CD4-positive, alpha-beta T cell treated with Interleukin-6 for 4 hours (primary cell): ENCODE measurements around the gene TAS1R2.
A peak's percentile ranks its signal among the peaks of the same experiment; 100 is the strongest.
"Not testable (repeated sequence)": the region's sequence is repeated elsewhere in the genome, so short reads cannot be mapped to it uniquely, and the experiment has no call there.

Source experiments
- DNase-seq: peaks from one replicate; pipeline ENCODE4 v3.0.0-alpha.2; 2020; ENCODE audit warnings: mixed read lengths

TAS1R2 gene

GRCh38 chr1:18859560-18859959 lies at the start of gene TAS1R2:
TSS of gene TAS1R2 (minus strand) at chr1:18859660. CDS start at chr1:18859660, 0 bp downstream.
- no peak for DNase-seq

DNA sequence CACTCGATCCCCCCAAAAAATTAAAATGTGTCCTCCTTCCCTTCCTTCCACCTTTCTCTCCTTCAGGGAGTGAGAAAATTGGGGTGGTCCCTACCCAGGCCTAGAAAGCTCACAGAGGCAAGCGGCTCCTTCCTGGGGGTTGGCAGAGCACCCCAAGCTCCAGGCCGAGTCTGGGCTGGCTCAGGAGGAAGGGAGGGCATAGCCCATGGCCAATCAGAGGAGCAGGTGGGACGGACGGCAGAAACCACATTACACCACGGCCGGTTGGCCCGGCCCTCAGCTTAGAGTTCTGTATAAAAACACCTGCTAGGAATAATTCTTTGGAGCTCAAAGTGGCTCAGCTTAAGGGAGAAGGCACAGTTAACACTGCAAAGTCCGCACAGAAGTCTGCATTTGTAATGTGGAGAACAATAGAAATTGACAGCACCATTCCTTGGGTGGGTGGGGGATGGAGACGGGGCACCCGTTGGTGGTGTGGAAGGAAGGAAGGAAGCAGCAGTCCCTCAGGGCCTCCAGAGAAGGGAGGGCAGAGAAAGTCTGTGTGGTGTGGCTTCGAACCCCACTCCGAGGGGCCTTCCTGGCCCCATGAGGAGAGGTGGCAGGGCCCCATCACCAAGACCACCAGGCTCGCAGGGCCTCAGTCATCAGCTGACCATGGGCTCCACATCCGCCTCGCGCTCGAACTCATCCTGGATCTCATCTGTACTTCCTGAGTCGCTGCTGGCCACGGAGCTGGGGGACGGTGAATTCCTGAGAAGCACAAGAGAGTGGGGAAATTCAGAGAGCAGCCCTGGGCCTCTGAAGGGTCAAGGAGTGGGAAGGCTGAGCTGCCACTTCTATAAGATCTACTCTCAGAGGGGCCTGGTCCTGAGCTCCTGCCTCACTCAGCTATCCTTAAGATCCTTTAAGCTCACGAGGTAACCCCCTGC lies 48.7 kb upstream of the TAS1R2 start:
- no peak for DNase-seq

GRCh38 chr1:18907021-18907916 lies 47.8 kb upstream of the TAS1R2 start:
- DNase-seq, result peak; percentile 70

DNA sequence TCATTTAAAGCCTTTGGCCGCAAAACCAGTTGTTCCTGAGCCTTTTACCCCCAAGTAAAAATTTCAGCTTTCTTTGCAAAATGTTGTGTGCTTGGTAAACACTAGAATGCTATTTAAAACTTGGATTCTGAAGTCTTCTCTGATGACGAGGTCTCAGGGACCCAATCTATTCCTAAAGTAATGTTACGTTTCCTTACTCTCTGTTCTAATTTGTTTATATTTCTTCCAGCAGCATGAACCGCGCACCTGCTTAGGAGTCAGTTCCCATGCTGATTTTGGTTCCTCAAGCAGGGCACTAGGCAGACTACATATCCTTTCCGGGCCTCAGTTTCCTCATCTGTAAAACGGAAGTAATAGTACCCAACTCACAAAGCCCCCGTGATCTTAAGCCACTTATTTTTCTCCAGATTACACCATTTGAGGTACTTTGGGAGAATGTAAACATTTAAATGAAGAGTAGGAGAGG lies 43.9 kb upstream of the TAS1R2 start:
- no peak for DNase-seq

DNA sequence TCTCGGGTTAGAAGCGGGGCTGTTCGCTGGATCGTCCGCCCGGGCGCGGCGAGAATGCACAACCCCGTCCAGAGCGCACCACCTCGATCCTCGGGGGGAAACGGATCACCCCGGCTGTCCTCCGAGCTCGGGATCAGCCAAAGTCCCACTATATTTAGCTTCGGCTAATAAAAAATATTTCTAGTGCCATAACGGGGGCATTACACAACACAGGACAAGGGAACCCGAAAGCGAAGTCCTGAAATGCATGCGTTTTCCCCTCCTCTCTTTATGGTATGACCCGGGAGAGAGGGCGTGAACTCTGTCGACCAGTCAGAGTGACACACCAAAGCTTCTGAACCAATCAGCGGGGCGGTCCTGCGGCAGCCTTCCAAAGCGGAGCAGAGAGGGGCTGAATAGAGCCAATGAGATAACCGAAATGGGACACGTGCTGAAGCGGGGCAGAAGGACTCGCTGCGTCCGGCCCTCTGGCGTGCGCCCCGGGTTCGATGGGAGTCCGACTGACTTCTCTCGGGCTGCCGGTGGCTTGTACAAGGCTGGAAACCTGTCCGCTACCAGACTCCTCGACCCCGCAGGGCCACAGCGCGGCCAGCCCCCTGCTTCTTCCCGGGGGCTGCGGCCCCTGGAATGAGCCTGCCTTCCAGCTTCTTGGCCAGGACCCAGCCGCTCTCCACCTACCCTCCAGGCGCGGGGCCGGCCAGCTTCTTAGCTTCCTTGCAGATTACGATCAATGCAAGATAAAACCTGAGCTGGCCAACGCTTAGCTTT lies 43.2 kb upstream of the TAS1R2 start, which contains the start of gene ALDH4A1:
TSS of gene ALDH4A1 (minus strand) at position 33 of the 768 bp plus-strand sequence. CDS start at position 1, 32 bp downstream.
- DNase-seq, result peak; percentile 93

GRCh38 chr1:18901952-18902522 lies 42.6 kb upstream of the TAS1R2 start:
- DNase-seq, result peak; percentile 11

DNA sequence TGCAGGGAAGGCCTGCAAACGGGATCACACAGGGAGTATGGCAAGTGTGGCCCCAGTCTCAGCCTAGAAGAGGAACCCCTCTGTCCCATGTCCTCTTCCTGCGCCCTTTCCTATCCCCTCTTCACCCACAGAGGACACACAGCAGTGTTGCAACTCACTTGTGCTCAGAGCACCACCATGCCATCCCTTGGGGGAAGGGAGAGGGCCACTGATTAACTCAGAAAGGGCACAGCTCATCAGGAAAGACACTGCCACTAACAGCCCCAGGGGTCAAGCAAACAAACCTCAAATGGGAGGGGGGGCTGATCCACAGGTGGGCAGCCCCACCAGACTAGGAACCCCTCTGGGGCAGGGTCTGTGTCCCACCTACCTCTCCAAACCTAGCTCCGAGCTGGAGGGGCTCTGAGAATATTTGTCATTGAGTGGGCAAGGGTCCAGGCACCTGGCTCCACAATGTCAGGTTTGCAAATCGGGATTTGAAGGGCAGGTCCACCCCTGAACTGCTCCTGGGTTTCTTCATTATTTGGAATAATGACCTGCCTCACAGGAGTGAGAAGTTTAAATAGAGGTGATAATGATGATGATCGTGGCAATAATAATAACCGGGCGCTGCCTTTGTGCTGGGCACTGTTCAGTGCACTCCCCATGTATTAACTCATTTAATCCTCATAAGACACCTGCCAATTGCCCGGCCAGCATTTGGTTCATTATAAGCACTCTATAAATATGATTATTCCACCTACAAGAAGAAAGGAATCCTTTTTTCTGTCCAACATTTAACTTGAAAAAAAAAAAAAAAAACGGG lies 41.9 kb upstream of the TAS1R2 start:
- DNase-seq, result no peak

- DNase-seq, result peak; percentile 25
These were observed 40.9 kb upstream of the TAS1R2 start for GRCh38 chr1:18900303-18900841.

- DNase-seq, result no peak
These were observed 40.0 kb upstream of the TAS1R2 start for GRCh38 chr1:18899363-18900049.

DNA sequence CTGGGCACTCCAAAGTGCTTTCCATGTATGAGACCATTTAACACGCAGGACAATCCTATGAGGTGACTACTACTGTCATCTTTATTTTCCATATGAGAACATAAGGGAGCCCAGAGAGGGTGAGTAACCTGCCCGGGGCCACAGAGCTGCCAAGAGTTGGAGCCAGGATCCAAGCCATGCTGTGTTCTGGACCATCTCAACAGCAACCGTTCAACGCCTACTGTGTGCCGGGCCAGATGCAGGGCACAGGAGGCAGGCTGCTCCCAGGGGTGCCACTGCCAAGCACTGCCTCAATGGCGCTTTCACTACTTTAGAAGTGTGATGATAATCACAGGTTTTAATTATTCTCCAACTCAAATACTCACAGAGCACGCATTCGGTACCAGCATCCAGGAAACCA lies 39.1 kb upstream of the TAS1R2 start:
- DNase-seq, result no peak

GRCh38 chr1:18895317-18895716 lies 35.9 kb upstream of the TAS1R2 start:
- no peak for DNase-seq

- no peak for DNase-seq
These were observed 33.7 kb upstream of the TAS1R2 start for GRCh38 chr1:18893120-18893519.

GRCh38 chr1:18891858-18892257 lies 32.4 kb upstream of the TAS1R2 start:
- not testable (repeated sequence) for DNase-seq

GRCh38 chr1:18891426-18891780 lies 31.9 kb upstream of the TAS1R2 start:
- no peak for DNase-seq

- DNase-seq, result no peak
These were observed 31.4 kb upstream of the TAS1R2 start for GRCh38 chr1:18890706-18891425.

DNA sequence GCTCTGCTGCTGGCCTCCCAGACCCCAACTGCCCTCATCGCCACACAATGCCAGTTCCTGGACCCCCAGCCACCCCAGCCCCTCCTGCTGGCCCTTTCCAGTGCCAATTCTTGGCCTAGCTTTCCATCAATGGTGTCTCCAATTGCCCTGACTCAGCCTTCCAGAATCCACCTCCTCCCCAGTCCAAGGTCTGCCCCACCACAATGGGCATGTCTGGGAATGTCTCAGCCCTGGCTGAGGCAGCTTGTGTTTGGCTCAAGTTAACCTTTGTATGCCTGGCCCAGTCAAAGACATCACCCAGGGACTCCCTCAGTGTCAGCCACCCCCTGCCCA lies 26.5 kb upstream of the TAS1R2 start:
- no peak for DNase-seq

GRCh38 chr1:18885311-18886002 lies 26.0 kb upstream of the TAS1R2 start:
- DNase-seq, result no peak

DNA sequence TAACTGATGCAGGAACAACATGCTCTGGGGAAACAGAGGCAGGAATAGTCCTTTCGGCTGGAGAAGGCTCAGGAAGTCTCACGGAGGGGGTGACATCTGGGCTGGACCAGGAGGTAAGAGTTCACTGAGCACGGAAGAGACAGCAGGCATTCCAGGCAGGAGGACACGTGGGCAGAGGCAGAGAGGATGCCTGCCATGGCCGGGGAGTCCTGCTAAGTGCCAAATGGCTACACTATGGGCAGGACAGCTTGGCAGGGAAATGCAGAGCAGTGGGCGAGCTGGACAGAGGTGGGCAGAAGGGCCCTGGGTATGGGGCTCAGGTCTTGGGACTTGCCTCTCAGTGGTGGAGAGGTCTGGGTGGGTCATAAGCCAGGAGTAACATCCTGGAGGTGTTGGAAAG lies 25.3 kb upstream of the TAS1R2 start:
- DNase-seq, result no peak

- no peak for DNase-seq
These were observed 24.9 kb upstream of the TAS1R2 start for GRCh38 chr1:18884419-18884717.
